Osteocyte (in vitro differentiated cells): ENCODE measurements around the gene GIT1. TPM values are rescaled to one million over a fixed set of nuclear protein-coding genes. Genes with fewer than 3 reads are reported as not detected.

Source experiments
- DNase-seq: peaks from one replicate; pipeline ENCODE4 v3.0.0; 2021; ENCODE audit warnings: mixed read lengths; ENCODE audit not compliant: unreplicated experiment; ENCODE audit errors: extremely low spot score
- H3K27ac Mint-ChIP-seq: one replicate; pipeline ENCODE4 v1.8.0; 2021; ENCODE audit warnings: mild to moderate bottlenecking, mixed read lengths; ENCODE audit not compliant: unreplicated experiment
- H3K27me3 Mint-ChIP-seq: one replicate; pipeline ENCODE4 v1.8.0; 2021; ENCODE audit warnings: mixed read lengths; ENCODE audit not compliant: unreplicated experiment
- H3K36me3 Mint-ChIP-seq: one replicate; pipeline ENCODE4 v1.8.0; 2021; ENCODE audit warnings: mixed read lengths; ENCODE audit not compliant: unreplicated experiment
- H3K4me1 Mint-ChIP-seq: one replicate; pipeline ENCODE4 v1.8.0; 2021; ENCODE audit warnings: mixed read lengths; ENCODE audit not compliant: unreplicated experiment
- H3K4me3 Mint-ChIP-seq: one replicate; pipeline ENCODE4 v1.8.0; 2021; ENCODE audit warnings: mild to moderate bottlenecking, moderate library complexity, mixed read lengths; ENCODE audit not compliant: unreplicated experiment
- H3K9me3 Mint-ChIP-seq: one replicate; pipeline ENCODE4 v1.8.0; 2021; ENCODE audit warnings: mixed read lengths; ENCODE audit not compliant: unreplicated experiment
- CTCF ChIP-seq: fragments of 200-600 bp; sonication (generic); IDR thresholded peaks from 2 replicates; pipeline ENCODE4 v1.5.0; 2021; ENCODE audit warnings: antibody characterized with exemption, mild to moderate bottlenecking, moderate library complexity
- total RNA-seq: library from RNA; stranded (reverse); gene quantifications from 2 replicates; pipeline ENCODE4 v1.2.1, GENCODE V29; 2021

Gene GIT1
- total RNA-seq, 1 donor from 2014 or later: 50.7 TPM

GRCh38 chr17:29628644-29629043, 39.2 kb upstream of the GIT1 start:
- no peaks in the 10 kb centered on the region for H3K9me3 Mint-ChIP-seq
- no peak overlapping the region for H3K27ac Mint-ChIP-seq
- TF ChIP-seq CTCF: no peak
- H3K4me3 Mint-ChIP-seq: no peak overlapping the region
- no peaks in the 10 kb centered on the region for H3K27me3 Mint-ChIP-seq
- peaks cover 20% of the 10 kb centered on the region for H3K36me3 Mint-ChIP-seq
- H3K4me1 Mint-ChIP-seq: no peaks in the 10 kb centered on the region
- DNase-seq: no peak

DNA sequence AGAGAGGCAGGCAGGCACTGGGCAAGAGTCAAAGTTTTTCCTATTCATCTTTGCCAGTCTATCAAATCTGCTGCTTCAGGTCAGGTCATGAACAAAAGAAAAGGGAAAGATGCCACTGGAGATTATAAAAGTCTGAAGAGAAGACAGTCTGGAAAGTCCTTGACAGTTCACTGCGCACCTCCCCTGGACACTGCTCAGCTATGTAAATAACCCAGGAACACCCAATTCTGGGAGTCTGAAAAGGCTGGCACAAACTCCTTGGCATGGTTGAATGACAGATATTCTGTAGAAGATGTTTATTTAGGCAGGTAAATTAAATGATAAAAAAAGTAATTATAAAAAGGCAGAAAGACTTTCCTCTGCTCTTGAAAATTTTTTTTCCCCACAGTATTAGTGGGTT, 38.5 kb upstream of the GIT1 start:
- H3K4me3 Mint-ChIP-seq: no peak overlapping the region
- DNase-seq: no peak
- no peaks in the 10 kb centered on the region for H3K9me3 Mint-ChIP-seq
- peaks cover 20% of the 10 kb centered on the region for H3K36me3 Mint-ChIP-seq
- no peak overlapping the region for H3K27ac Mint-ChIP-seq
- no peaks in the 10 kb centered on the region for H3K27me3 Mint-ChIP-seq
- peaks cover 3% of the 10 kb centered on the region for H3K4me1 Mint-ChIP-seq
- no peak for TF ChIP-seq CTCF

DNA sequence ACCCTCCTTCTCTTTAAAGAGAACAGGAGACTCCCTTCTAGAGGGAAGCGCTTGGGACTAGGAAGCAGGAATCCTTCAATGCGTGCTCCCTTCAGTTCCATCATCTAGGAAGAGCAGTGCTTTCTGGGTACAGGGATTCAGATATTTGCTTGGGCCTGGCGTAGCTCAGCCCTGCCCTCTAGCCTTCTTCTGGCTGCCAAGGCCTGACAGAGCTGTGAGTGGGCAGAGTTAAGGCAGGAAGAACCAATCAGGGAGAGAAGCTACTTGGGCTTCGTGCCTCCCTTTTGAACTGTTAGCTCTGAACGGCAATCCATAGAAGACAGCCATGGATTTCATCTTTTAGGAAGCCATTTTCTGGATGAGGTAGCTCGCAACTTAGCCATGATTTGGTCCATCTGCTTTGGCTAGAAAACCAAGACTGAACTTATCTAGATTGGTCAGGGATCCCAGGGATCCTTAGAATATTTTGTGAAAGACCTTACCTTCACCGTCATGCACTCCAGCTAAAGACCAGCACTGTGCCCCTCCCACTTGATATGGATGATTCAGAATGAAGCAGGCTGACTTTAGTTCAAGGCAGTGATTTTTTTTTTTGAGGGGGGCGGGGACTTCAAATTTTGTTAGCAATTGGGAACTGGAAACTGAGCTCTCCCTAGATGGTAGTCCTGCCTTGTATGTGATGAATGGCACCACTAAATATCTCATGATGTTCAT, 35.7 kb upstream of the GIT1 start:
- Mint-ChIP-seq H3K36me3 (peaks cover 4% of the 10 kb centered on the region), H3K27me3 (no peaks in the 10 kb centered on the region), H3K4me3 (no peak overlapping the region), H3K4me1 (peaks cover 11% of the 10 kb centered on the region), H3K9me3 (no peaks in the 10 kb centered on the region), H3K27ac (no peak overlapping the region)
- no peak for TF ChIP-seq CTCF
- DNase-seq: no peak

DNA sequence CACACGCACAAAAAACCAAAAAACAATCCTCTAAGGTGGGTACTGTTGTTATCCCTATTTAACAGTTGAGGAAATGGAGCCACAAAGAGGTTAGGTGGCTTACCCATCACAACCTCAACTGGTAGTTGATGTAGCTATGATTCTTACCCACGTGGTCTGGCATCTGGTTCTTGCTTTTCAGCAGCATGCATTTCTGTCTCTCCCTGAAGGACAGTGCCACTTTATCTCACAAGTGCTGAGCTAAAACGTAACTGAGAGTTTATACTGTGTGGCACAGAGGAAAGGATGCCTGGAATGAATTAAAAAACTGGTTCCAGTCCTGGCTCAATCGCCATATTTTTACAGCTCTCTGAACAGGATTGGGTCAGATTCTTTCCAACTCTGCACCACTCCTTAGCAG, 35.1 kb upstream of the GIT1 start:
- peaks cover 13% of the 10 kb centered on the region for H3K4me1 Mint-ChIP-seq
- H3K27ac Mint-ChIP-seq: no peak overlapping the region
- no peak for TF ChIP-seq CTCF
- H3K9me3 Mint-ChIP-seq: no peaks in the 10 kb centered on the region
- no peak overlapping the region for H3K4me3 Mint-ChIP-seq
- DNase-seq: no peak
- H3K36me3 Mint-ChIP-seq: peaks cover 4% of the 10 kb centered on the region
- no peaks in the 10 kb centered on the region for H3K27me3 Mint-ChIP-seq

GRCh38 chr17:29623283-29623647, 33.8 kb upstream of the GIT1 start:
- H3K36me3 Mint-ChIP-seq: peaks cover 2% of the 10 kb centered on the region
- no peak for TF ChIP-seq CTCF
- peak overlapping the region; percentile 4 for H3K27ac Mint-ChIP-seq
- peaks cover 13% of the 10 kb centered on the region for H3K4me1 Mint-ChIP-seq
- H3K27me3 Mint-ChIP-seq: no peaks in the 10 kb centered on the region
- H3K4me3 Mint-ChIP-seq: peak overlapping the region; percentile 77
- no peak for DNase-seq
- H3K9me3 Mint-ChIP-seq: no peaks in the 10 kb centered on the region
